NK-92 (cell line): Measurements from ENCODE around the gene ANKRD29.
"Not testable (repeated sequence)": the region's sequence is repeated elsewhere in the genome, so short reads cannot be mapped to it uniquely, and the experiment has no call there.

Experiments used
- DNase-seq: peaks from one replicate; lab custom pipeline; 2025; ENCODE audit not compliant: unreplicated experiment; lab: John Stamatoyannopoulos, UW

ANKRD29 gene

DNA sequence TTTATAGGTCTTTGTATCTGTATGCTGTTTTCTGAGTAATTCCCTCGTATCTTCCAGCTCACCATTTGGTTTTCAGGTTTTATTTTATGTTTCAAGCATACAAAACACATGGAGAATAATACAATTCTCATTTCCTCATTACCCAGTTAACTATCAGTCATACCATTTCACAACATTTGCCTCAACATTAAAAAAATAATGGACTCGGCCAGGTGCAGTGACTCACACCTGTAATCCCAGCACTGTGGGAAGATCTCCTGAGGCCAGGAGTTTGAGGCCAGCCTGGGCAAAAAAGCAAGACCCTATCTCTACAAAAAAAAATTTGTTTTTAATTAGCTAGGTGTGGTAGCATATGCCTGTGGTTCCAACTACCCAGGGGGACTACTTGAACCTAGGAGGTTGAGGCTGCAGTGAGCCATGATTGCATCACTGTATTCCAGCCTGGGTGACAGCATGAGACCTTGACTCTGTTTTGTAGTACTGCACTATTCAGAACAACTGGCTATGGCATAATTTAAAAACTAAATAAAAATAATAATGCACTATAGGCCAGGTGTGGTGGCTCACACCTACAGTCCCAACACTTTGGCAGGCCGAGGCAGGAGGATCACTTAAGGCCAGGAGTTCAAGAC, 96.7 kb downstream of the ANKRD29 start:
- DNase-seq: no peak

DNA sequence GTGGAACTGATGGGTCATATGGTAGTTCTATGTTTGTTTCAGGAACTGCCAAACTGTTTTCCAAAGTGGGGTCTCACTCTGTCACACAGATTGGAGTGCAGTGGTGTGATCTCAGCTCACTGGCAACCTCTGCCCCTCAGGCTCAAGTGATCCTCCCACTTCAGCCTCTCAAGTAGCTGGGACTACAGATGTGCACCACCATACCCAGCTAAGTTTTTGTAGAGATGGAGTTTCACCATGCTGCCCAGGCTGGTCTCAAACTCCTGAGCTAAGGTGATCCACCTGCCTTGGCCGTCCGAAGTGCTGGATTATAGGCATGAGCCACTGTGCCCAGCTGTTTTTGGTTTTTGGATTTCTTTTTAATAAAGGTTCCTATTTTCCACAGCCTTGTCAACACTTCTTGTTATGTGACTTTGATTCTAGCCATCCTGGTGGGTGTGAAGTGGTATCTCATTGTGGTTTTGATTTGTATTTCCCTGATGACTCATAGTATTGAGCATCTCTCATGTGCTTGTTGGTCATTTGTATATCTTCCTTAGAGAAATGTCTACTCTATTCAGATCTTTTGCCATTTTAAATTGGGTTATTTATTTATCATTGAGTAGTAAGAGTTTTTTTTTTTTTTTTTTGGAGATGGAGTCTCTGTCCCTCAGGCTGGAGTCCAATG, 99.2 kb downstream of the ANKRD29 start:
- DNase-seq: no peak

DNA sequence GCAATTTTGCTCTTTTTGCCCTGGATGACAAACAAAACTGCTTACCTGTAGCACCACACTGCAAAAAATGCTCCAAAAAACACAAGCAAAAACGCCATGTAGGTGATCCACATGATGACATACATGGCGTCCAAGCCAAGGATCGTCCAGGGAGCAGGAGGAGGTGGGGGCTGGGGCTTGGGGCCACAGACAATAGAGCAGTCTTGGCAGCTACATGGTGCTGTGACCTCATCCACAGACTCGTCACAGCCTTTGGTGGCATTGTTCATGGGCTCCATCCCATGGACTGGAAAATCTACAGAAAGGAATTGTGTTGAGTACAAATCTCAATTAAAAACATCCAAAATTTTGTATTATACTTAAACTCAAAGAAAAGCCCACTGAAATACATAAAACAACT, 102.5 kb downstream of the ANKRD29 start:
- DNase-seq: no peak

DNA sequence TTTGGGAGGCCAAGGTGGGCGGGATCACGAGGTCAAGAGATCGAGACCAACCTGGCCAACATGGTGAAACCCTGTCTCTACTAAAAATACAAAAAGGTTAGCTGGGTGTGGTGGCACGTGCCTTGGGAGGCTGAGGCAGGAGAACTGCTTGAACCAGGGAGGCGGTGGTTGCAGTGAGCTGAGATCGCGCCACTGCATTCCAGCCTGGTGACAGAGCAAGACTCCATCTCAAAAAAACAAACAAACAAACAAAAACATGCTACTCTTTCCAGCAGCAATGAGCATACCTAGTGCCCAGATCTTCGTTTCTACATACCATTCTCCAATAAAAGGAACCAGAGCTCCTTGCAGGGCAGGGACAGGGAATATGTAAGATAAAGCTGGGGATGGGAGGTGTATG, 105.2 kb downstream of the ANKRD29 start:
- DNase-seq: not testable (repeated sequence)

DNA sequence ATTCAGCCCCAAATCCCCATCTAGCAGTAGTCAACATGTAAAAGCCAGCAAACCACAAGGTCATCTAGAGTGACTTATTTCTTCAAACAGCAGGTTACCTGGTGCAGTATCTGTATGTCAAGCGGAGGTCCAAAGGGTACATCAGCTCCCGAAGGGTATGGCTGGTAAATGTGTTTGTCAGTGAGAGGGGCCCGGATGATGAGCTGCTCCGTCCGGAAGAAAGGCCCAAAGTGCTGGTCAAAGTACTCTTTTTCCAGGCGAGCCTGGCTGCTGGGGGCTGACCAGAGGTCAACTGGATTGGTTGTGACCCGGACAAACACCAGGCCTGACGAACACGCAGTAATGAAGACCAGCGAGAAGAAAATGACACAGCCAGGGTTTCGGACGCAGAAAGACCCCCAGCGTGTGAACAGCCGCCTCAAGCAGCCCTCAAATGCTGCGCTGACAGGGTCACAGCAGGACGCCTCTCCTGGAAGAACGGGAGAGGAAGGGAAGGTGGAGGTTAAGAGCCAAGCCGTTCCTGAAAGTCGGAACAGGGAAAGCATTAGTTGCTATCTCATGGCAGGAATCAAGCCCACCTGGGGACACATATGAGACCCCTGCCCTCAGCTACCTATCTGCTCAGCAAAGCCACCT, 106.4 kb downstream of the ANKRD29 start:
- no peak for DNase-seq

DNA sequence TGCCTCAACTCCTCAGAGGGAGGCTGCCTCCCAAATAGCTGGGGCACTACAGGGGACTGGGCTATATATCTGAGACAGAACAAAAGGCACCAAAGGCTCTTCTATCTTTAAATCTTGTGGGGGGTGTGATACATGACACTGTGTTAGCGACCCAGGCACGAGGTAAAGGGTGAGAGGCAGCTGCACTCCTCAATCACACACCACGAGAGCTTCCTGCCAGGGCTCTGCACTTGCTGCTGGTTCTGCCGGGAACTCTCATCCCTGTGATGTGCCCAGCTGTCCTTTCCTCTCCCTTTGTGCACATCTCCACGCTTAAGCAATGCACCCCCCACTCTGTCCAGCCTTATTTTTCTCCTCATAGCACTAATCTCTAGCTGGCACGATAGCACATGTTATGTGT, 108.8 kb downstream of the ANKRD29 start:
- no peak for DNase-seq

DNA sequence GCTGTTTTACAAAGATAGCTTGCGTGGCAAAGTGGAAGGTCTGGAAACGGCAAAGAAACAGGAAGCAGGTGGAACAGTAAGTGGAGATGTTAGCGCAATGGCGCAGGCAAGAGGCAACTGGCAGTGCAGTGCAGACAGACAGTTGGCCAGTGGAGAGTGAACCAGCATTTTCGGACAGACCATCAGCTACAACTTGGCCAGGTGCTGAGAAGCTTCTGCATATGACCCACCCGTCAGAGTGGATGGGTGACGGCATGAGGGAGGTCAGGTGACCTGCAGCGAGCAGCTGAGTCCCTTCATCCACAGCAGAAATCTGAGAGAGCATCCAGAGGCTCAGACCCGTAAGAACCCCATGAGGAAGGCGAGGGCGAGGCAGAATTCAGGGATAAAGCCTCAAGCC, 110.2 kb downstream of the ANKRD29 start:
- no peak for DNase-seq

DNA sequence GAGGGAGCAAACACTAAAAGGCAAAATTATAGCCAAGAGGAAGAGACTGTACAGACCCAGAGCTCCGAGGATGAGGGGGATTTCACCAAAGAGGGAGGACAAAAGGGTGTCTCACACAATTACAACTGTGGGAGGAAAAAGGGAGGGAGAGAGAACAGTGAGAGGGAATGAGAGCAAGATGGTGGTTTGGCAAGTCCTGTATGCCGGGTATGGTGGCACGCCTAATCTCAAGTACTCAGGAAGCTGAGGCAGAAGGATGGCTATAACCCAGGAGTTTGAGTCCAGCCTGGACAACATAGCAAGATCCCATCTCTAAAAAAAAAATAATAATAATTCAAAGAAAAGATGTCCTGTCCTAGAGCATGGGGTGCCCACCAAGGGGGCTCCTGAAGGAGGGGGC, 110.7 kb downstream of the ANKRD29 start:
- DNase-seq: no peak

DNA sequence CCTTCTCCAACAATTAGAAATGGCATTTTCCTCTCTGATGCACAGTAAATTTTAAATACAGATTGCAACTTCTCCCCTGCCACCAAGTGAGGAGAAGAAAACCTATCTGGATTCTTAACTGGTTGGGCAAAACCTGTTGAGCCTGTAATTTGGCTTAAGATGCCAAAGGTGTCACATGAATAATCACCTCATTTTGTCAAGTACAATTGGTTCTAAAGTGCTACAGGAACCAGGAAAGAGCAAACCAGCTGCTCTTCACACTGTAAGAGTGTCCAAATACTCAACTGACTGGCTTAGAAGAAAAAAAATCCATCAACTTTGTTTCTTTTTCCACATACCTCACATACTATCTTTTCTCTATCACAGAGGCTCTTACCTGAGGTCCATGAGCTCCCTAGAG, 111.8 kb downstream of the ANKRD29 start:
- DNase-seq: no peak
